Coronary artery (tissue), 2 donors: ENCODE results near the gene KCNF1.

Experiments used
- DNase-seq: peaks from one replicate; pipeline ENCODE4 v3.0.0-alpha.2; 2017; ENCODE audit warnings: low spot score
- H3K27ac ChIP-seq, 2 donors: fragments of 200-600 bp; sonication (generic); one replicate each; pipeline ENCODE4 v1.5.1; 2016 to 2019
- H3K4me3 ChIP-seq: fragments of 200-600 bp; sonication (generic); 2 replicates; pipeline ENCODE4 v1.5.1; 2016; ENCODE audit warnings: mild to moderate bottlenecking, moderate library complexity
- TF ChIP-seq, protein P1 (sequence below): fragments of 200-600 bp; sonication (generic); IDR thresholded peaks from one replicate; pipeline ENCODE4 v1.5.1; 2019; ENCODE audit warnings: antibody characterized with exemption

Gene KCNF1

DNA sequence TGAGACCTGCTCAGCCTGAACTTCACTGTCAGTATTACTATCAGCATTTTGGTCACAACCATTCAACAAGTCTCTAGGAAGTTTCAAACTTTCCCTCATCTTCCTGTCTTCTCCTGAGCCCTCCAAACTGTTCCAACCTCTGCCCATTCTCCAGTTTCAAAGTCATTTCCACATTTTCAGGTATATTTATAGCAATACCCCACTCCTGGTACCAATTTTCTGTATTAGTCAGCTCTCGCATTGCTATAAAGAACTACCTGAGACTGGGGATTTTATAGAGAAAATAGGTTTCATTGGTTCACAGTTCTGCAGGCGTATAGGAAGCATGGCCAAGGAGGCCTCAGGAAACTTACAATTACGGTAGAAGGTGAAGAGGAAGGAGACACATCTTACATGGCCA, 27.3 kb downstream of the KCNF1 start:
- Histone ChIP-seq H3K4me3 (no peak overlapping the region), H3K27ac (no peak overlapping the region)
- TF ChIP-seq, protein P1, sequence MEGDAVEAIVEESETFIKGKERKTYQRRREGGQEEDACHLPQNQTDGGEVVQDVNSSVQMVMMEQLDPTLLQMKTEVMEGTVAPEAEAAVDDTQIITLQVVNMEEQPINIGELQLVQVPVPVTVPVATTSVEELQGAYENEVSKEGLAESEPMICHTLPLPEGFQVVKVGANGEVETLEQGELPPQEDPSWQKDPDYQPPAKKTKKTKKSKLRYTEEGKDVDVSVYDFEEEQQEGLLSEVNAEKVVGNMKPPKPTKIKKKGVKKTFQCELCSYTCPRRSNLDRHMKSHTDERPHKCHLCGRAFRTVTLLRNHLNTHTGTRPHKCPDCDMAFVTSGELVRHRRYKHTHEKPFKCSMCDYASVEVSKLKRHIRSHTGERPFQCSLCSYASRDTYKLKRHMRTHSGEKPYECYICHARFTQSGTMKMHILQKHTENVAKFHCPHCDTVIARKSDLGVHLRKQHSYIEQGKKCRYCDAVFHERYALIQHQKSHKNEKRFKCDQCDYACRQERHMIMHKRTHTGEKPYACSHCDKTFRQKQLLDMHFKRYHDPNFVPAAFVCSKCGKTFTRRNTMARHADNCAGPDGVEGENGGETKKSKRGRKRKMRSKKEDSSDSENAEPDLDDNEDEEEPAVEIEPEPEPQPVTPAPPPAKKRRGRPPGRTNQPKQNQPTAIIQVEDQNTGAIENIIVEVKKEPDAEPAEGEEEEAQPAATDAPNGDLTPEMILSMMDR, result no peak
- no peak for DNase-seq

DNA sequence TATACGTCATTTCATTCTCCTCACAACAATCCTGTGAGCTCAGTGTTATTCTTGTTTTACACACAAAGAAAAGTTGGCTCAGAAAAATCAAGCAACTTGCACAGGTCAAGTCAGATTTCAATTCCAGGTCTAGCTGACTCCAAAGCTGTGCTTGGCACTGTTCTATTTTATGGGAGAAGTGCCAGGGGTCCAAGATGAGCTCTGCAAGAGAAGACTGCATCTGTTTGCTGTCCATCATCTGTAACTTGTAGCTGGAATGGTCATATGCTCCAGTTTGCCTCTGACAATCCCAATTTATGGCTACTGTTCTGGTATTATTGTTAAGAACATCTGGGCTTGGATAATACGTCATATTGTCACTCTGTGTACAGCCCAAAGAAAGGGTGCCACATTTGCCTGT, 28.9 kb downstream of the KCNF1 start:
- DNase-seq, result no peak
- no peak overlapping the region for H3K27ac ChIP-seq
- TF ChIP-seq, protein P1, result no peak
- H3K4me3 ChIP-seq, result no peak overlapping the region

DNA sequence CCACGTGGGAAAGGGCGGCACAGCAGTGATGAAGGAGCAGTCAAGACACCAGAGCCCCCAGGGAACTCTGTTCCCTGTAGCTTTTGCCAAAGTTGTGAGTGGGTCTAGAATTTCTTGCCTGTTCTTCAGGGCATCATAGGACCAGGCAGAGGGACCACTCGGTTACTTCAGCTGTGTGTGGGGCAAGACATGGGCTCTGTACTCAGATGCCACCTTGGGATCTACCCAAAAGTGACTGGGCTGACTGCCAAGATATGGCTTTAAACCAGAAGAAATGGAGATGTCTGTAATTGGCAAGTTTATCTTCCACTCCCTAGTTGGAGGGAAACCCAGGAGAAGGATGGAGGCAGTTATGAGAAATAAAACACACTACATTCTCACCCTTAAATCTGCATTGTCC, 29.6 kb downstream of the KCNF1 start:
- no peak for DNase-seq
- H3K4me3 ChIP-seq, result no peak overlapping the region

DNA sequence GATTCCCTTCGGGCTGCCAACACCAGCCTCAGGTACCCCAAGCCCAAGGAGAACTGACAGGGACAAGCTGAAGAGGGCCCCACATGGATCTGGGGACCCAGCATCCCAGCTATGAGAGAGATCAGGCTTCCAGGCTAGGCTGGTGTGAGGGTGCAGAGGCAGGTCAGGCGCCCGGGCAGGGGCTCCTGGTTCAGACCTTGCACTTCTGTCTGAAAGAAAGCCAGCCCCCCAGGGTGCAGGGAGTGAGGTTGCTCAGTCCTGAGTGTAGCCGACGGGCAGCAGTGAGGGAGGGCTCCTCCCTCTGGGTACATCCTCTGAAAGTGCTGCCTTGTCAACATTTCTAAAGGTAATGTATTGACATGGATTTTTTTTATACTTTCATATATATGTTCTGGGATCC, 33.1 kb downstream of the KCNF1 start:
- no peak for DNase-seq
- TF ChIP-seq, protein P1, result no peak
- no peak overlapping the region for H3K27ac ChIP-seq
- no peak overlapping the region for H3K4me3 ChIP-seq

More for the DNA sequence above, 29.6 kb downstream of the KCNF1 start:
- H3K27ac ChIP-seq, result no peak overlapping the region
- TF ChIP-seq, protein P1, result no peak

DNA sequence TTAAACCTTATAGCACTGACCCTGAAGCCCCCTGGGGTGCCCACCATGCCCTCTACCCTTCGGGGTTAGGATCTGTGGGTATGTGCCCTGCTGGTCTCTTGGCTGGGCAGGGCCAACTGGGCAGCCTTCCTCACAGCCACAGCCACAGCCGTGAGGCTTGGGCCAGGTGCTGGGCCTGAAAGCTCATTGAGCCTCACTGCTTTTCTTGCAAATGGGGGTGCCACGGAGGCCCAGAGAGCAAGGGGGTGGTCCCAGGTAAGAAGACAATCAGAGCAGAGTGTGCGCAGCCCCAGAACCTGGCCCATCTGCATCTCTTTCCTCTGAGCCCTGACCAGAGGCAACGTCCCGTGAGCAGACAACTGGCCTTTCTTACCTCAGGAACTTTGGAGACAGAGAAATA, 34.7 kb downstream of the KCNF1 start:
- TF ChIP-seq, protein P1, result no peak
- no peak overlapping the region for H3K4me3 ChIP-seq
- no peak overlapping the region for H3K27ac ChIP-seq
- no peak for DNase-seq

DNA sequence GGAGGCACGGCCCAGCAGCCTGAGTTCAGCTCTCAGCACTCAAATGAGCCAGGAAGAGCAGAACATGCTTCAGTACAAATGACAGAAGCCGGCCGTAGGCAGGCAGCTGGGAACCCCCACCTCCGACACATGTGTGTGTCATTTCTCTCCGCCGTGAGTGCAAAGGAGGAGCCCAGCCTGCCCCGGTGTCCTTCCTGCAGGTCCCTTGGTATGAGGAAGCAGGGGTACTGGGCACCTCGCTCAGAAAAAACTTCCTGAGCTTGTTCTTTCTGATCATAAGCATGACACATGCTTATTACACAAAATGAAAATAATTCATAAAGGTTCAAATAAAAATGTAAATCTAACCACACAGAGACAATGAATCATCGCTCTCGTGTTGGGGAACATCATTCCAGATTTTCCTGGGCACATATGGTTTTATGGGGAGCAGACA, 35.3 kb downstream of the KCNF1 start:
- no peak for DNase-seq
- TF ChIP-seq, protein P1, result no peak
- no peak overlapping the region for H3K27ac ChIP-seq
- no peak overlapping the region for H3K4me3 ChIP-seq

DNA sequence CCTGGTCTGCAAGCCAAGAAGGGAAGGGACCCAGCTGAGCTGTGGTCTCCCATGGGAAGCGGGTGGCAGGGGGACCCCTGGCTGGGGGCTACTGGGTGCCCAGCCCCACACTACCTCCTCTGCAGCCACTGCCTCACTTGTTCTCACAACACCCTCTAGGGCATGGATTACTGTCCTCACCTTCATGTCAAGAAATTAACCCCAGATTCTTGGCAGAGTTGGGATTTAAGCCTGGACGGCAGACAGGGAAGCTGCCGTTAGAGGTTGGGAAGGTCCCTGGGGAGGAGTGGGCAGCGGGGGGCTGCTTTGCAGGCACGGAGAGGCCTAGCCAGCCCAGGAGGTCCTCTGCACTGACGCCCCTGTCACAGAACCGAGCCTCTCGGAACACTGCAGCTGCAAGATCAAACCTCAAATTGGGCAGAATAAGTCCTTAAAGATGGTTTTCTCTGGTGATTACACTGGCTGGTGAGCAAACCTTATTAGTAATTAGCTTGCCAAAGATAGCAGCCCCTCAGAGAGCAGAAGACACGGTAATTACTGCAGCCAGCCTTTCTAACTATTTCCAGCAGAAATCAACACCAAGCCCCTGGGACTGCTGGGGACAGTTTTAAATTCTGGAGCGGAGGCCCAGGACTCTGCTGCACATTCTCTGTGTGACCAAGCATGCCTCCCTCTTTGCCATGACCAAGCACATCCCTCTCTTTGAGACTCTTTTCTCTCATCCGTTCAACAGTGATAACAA, 35.9 kb downstream of the KCNF1 start:
- no peak for DNase-seq
- H3K27ac ChIP-seq, result no peak overlapping the region
- no peak overlapping the region for H3K4me3 ChIP-seq
- TF ChIP-seq, protein P1, result no peak
